ENCODE measurements around the gene RAVER2.
"Not testable (repeated sequence)": the region's sequence is repeated elsewhere in the genome, so short reads cannot be mapped to it uniquely, and the experiment has no call there.

Gene RAVER2, protein sequence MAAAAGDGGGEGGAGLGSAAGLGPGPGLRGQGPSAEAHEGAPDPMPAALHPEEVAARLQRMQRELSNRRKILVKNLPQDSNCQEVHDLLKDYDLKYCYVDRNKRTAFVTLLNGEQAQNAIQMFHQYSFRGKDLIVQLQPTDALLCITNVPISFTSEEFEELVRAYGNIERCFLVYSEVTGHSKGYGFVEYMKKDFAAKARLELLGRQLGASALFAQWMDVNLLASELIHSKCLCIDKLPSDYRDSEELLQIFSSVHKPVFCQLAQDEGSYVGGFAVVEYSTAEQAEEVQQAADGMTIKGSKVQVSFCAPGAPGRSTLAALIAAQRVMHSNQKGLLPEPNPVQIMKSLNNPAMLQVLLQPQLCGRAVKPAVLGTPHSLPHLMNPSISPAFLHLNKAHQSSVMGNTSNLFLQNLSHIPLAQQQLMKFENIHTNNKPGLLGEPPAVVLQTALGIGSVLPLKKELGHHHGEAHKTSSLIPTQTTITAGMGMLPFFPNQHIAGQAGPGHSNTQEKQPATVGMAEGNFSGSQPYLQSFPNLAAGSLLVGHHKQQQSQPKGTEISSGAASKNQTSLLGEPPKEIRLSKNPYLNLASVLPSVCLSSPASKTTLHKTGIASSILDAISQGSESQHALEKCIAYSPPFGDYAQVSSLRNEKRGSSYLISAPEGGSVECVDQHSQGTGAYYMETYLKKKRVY

DNA sequence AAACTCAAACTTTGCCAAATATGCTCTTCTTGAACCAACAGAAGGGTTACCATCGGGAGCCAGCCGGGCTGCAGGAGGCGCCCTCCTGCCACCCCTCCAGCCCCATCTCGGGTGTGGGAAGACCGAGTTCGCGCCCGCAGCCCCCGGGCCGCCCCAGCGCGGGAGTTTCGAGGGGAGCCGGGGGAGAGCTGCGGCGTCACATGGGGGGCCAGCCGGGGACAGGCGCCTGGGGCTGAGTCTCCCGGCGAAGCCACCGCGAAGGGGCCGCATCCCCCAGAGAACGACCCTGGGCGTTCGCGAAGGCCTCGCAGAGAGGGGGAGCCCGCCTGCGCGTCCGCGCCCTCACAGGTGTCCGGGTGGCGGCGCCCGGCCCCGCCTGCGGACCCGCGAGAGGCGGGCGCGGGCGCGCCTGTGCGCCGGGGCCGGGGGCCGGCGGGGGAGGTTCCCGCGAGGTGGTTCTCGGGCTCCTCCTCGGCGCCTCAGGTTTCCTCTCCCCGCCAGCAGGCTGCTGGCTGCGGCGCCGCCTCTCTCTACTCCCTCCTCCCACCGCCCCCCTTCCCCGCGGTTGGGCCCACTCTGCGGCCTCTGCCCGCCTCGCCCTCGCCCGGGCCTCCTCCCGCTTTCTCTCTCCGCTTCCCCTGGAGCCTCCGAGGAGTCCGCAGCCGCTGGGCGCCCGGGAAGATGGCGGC lies at the start of gene RAVER2:
Gene RAVER2, plus strand, starts transcription at position 584 of the 689 bp plus-strand sequence. Its CDS starts 98 bp downstream, at position 682.
- DNase-seq (ENCODE audit: low spot score): peak; percentile 81

DNA sequence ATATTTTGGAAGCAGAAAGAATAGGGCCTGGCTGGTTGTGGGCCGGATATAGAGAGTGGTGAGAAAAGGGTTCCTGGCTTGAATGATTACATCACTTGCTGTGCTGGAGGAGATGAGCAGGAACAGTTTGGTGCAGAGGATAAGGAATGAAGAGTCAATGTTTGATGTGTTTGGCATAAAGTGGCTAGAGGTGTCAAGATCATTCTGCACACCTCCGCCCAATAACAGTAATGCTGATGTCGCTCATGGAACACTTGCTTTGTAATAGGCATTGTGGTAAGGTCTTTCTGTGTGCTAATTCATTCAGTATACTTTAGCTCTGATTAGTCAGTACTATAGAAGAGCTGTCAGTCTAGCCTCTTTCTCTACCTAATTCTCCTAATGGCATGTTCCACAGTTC lies 48.0 kb upstream of the RAVER2 start:
- DNase-seq (ENCODE audit: low spot score): no peak

DNA sequence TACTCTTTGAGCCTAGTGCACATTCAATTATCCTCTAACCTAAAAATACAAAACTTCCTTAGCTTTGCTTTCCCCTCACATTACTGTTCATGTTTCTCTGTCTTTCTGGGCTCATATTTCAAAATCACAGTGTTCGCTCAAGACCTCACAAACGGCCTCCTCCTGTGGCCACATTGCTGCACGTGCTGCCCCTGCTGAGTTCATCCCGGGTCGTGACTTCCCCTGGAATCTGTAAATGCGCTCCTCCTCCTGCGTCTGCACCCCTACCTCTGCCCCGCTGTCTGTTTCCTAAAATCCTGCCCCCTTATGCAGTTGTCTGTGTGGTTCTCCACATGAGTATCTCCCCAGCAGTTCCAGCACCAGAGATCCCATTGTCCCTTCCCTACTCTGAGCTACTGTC lies 45.5 kb upstream of the RAVER2 start:
- no peak for DNase-seq (ENCODE audit: low spot score)

DNA sequence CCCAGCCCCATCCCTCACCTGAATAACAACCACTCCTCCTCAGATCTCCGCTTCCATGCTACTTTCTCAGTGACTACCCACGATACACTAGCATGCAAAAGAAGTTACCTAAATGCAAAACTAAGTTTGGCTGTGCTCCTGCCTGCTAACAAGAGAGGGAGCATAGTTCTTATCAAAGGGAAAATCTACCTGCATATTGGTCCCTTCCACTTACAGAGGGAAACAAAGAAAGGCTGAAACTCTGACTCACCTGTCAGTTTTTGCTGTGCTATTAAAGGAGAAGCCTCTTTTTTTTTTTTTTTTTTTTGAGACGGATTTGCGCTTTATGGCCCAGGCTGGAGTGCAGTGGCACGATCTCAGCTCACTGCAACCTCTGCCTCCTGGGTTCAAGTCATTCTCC lies 43.8 kb upstream of the RAVER2 start:
- DNase-seq (ENCODE audit: low spot score): no peak

DNA sequence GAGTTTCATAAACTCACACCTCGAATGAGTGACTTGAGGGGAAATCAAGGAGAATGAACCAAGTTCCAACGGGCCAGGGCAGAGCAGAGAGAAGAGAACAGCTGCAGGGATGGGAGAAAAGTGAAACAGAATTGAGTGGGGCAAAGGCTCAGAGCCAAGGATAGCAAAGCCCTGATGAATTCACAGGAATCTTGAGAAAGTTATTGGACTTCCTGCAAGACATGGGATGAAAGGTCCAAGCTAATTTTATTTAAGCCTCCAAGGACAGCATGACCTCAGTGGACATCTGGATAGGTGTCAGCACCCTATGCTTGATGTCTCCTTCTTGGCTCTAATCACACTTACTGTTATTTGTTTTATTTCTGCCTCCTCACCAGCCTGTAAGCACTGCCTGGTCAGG lies 43.0 kb upstream of the RAVER2 start:
- peak; percentile 15 for DNase-seq (ENCODE audit: low spot score)

DNA sequence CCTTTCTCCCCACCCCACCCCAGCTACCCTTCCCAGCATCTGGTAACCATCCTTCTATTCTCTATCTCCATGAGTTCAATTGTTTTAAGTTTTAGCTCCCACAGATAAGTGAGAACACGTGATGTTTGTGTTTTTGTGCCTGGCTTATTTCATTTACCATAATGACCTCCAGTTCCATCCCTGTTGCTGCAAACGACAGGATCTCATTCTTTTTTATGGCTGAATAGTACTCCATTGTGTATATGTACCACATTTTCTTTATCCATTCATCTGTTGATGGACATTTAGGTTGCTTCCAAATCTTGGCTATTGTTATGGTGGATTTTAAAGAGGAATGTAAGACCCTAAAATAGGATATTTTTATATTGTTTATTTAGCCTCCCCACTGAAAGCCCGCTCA lies 42.2 kb upstream of the RAVER2 start:
- DNase-seq (ENCODE audit: low spot score): not testable (repeated sequence)

DNA sequence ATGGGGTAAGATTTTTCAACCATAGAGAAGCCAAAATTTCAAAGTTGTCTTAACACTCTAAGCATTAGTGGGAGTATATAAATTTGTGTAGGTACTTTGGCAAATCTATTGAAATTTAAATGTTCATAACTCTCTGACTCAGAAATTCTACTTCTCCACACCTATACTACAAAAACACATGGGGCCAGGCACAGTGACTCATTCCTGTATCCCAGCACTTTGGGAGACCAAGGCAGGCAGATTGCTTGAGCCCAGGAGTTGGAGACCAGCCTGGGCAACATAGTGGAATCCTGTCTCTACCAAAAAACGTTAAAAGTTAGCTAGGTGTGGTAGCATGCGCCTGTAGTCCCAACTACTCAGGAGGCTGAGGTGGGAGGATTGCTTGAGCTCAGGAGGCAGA lies 41.3 kb upstream of the RAVER2 start:
- no peak for DNase-seq (ENCODE audit: low spot score)

DNA sequence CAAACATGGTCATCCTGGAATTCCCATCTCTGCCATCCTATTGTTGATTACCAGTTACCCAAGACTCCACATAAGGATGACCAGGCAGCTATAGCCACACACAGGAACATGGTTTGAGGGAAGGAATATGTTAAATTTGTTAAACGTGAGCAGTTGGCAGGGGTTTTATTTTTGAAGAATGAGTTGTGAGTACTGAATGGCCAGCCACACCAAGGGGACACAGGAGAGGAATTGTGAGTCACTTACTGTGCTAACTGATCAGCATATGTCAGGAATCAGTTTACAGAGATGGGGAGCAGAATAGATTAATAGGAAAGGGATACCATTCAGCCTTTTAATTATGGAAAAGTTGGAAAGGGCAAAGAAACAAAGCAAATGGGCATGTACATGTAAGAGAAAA lies 39.3 kb upstream of the RAVER2 start:
- no peak for DNase-seq (ENCODE audit: low spot score)

DNA sequence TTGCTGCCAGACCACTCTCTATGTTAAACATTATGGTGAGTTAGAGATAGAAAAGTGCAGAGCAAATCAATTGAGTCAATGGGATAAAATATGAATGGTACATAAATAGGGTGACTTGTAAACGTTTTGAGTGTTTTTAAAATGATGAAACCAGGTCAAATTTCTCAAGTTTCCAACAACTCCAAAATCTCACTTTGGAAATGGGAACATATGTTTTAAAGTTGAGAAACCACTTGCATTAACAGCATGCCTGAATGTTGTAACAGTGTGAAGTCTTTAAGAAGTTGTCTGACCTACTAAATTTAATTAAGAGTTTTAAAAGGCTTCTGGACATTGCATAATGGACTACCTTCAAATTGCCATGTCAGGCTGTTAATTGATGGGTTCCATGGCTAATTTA lies 33.6 kb upstream of the RAVER2 start:
- DNase-seq (ENCODE audit: low spot score): no peak

DNA sequence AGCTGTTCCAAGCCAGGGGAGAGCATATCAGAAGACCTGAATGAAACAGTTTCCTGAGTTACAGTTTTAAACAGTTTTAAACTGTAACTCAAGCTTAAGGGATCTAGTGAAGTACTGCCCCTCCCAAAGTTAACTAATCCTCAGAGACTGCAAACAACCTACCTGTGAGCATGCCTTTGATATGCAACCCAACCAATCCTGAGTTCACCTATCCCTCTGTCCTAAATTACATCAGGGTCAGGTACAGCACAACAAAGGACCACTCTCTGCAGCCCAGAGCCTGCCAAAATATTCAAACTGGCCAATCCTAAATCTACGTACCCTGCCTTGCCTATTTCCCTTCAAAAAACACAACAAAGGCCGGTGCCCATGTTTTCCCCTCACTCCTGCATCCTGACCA lies 32.8 kb upstream of the RAVER2 start:
- DNase-seq (ENCODE audit: low spot score): no peak

DNA sequence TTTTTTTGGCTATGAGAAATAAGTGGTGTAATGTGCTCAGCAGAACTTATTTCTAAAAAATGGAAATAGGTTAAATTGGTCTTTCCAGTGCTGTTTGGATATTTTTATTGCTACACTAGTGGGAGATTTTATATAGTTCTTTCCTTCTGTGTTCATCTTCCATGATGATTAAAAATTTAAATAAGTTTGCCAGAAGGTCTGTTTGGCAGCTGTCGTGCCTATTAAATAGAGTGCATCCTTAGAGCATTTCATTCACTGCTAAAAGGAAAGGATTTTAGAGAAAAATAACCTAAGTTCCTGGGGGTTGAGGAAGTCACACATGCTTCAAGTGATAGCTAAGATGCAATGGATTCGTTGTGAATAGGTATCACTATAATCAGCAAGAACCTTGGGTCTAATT lies 29.7 kb upstream of the RAVER2 start:
- DNase-seq (ENCODE audit: low spot score): no peak

DNA sequence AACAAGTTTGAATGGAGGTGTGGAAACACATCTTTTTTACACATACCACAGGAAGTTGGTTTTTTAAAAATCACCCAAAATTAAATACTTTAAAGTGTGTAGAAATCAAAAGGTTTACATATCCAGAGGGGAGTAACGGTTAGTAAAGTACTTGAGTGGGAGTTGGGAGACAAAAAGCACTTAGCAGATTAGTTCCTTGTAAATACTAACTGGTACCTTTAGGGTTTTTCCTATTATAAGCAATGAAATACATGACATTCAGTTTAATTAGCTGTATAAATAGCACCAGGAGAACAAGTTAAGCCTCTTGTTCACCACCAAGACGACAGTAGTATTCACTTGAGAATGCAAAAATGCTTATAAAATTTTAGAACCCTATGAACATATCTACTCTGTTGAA lies 23.7 kb upstream of the RAVER2 start:
- DNase-seq (ENCODE audit: low spot score): no peak

DNA sequence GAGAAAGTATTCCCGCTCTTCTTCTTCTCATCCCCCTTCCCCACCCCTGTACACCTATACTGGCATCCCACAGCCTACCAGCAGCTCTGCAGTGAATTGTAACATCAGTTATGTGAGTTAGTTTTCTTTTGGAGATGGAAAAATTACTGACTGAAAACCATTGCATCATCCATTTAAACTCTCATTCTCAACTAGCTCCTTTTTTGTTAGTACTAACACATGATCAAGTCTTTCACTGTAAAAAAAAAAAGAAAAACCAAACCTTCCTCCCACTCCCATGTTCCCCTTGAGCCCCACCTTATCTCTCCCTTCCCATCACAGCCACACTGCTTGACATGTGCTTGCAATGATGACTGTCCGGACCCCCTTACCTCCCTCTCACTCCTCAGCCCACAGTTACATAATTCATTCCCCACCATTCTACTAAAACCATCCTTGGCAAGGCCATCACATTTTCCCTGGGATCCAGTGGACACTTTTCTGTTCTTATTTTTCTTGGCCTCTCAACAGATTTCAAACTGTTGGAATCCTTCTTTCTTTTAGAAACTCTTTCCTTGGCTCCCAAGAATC lies 23.2 kb upstream of the RAVER2 start:
- no peak for DNase-seq (ENCODE audit: low spot score)

DNA sequence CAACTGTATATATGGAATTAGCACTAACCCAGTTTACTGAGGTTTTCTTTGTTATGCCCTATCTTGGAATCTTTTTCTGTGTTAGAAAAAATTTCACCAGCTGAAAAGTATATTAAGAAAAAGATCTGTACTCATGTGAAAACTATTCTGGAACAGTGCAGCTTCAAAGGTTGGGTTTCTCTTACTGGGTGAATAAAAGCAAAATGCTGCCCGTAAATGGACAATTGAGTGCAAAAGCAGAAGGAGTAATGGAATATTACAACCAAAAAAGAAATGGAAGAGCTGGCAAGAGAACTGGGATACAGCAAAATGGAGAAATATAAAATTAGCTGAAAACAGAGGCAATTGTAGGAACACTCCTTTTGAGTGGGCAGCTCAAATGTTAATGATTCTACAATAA lies 17.0 kb upstream of the RAVER2 start:
- no peak for DNase-seq (ENCODE audit: low spot score)

DNA sequence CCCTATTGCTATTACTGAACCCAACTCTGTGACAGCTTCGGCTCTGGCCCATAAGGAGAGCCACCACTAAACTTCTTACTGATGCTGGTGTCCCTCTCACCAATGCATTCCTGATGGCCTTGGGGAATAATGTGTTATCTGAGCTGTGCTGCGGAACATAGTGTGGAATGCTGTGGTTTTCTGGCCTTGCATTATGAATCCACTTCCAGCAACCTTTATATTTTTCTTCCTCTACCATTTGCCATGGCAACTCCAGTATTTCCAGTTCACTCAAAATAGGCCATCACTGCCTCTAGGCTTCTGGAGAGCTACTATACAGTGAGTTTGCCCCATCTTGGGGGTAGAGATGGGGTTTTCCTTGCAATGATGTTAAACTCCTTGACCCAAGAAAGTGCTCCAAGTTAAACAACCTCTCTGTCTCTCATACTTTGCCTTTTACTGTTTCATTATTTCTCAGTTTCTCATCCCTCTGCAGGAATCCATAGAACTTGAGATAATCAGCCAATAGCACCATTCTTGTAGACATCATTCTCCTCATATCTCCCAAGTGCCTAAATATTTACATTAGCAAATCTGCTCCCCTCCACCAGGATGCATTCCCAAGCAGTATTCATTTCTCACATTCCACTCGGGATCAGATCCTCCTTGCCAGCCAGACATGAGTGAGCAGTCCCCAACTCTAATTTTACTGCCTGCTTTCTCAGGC lies 11.1 kb upstream of the RAVER2 start:
- DNase-seq (ENCODE audit: low spot score): peak; percentile 16

DNA sequence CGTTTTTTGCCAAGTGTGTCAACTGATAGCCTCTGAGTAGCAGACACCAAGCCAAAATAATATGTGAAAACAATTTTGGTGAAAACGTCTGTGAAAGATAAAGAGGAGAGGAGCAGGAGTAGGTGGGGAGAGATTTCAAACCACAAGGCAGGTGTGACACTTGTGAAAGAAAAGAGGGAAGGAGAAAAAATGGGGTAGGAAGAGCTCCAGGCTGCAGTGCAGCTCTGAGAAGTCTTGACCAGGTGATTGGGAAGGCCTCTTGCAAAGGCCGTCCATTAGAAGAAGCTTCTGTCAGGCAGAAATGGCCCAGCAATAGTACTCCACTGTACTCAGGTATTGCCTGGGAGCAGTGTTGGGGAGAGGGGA lies 10.6 kb upstream of the RAVER2 start:
- DNase-seq (ENCODE audit: low spot score): no peak

DNA sequence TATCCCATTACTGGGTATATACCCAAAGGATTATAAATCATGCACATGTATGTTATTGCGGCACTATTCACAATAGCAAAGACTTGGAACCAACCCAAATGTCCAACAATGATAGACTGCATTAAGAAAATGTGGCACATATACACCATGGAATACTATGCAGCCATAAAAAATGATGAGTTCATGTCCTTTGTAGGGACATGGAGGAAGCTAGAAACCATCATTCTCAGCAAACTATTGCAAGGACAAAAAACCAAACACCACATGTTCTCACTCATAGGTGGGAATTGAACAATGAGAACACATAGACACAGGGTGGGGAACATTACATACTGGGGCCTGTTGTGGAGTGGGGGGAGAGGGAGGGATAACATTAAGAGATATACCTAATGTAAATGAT lies 4.2 kb upstream of the RAVER2 start:
- not testable (repeated sequence) for DNase-seq (ENCODE audit: low spot score)

DNA sequence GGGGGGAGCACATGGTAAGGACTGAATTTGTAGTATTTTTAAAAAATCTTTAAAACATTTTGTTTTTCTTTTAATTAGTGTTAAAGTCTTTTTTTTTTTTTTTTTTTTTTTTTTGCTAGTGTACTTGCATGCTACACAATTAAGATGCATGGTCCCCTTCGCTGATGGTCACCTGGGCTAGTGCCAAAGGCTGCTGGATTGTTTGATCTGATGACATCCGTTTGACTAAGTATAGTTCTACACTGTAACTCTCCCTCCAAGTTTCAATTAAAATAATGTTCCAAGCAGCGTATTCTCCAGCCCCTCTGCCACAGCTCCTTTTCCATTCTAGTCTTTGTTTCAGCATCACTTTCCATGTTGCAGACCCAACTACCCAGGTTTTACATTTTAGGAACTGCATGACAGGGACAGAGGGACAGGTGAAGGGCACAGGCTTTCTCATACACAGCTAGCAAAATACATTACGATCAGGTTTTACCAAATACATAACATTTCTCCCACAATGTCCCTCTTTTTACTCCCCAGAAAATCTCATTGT lies 852 bp upstream of the RAVER2 start:
- DNase-seq (ENCODE audit: low spot score): no peak

DNA sequence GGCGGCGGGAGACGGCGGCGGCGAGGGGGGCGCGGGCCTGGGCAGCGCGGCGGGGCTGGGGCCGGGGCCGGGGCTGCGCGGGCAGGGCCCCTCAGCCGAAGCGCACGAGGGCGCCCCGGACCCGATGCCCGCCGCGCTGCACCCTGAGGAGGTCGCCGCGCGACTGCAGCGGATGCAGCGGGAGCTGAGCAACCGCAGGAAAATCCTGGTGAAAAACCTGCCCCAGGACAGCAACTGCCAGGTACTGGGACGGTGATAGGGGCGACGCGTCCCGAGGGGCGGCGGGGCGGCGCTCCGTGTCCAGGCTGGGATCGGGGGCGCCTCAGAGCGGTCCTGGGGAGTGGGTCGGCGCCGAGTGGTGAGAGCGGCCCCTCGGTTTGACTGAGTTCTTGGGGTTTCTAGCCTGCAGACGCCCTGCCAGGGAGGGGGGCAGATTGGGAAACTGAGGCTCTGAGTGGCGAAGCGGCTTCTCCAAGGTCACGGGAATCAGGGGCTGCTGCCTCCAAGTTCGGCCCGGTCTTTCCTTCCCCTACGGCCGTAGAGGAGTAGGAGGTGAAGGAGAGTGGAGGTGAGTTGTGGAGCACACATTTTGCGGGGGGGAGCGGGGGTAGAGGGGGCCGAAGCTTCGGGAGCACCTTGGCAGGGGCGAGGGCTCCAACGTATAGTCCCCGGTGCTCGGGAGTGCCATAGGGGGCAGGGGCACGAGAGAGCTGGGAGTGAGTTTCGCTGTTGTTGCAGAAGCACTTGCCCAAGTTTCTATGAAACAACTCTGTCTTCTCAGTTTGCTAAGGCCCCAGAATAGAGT lies 508 bp downstream of the RAVER2 start:
- DNase-seq (ENCODE audit: low spot score): peak; percentile 49

DNA sequence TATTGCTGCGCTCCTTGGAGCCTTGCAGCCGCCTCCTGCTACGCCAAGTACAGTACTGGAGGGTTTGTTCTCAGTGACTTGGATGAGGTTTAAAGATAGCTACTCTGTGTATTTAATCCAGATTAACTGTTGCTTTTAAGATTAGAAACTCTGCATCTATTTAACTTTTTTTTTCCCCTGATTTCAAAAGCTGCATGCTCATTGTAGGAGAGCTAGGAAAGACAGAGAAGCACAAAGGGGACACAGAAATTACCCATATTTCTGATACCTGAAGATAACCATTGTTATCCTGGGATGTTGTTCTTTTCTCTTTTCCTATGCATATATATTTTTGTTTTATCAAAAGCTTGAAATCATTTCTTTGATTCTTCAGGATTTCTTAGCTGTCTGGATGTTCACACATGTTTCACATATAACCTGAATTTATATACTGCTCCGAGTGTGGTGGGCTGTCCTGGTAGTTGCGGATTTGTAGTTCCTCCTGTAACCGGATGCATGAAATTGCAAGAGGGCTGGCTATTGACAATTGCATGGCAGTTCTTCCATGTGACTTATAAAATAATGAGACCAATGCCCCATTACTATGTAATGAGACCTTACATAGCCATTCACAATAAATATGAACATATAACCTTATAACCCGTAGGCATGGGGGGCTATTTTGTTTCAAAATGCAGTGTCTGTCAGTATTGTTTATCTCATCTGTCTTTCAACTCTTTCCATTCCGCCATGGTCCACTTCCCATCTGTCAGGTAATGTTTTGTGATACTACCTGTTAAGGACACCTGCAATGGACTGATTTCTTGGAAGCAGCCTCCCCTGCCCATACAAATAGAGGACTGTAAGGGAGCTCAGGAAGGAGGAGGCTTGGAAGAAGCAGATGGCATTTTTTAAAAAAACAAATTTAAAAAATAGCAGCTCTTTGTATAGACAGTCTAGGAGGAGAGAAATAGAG lies 1.4 kb downstream of the RAVER2 start:
- no peak for DNase-seq (ENCODE audit: low spot score)

Data from AG20443 (cell line).